Gastrocnemius medialis (tissue), 4 donors: ENCODE results near the gene HERC2.
"Not testable (repeated sequence)": the region's sequence is repeated elsewhere in the genome, so short reads cannot be mapped to it uniquely, and the experiment has no call there.

Source experiments
- CTCF ChIP-seq, 5 experiments: fragments of 450-650 bp in 3 of 5; fragments of 200-600 bp in 2 of 5; sonication (generic) in 2 of 5; IDR thresholded peaks in 4 of 5; conservative IDR thresholded peaks in 1 of 5; 1 replicate in 4 of 5; 2 replicates in 1 of 5; pipeline ENCODE4 v1.5.1; 2016 to 2019; ENCODE audit warnings: antibody characterized with exemption in 5 of 5, mild to moderate bottlenecking in 3 of 5, moderate library complexity in 3 of 5
- POLR2A ChIP-seq, 2 donors: fragments of 450-650 bp; IDR thresholded peaks; one replicate each; pipeline ENCODE4 v1.6.1; 2017; ENCODE audit warnings: antibody characterized with exemption in 2 of 2, mild to moderate bottlenecking in 2 of 2, moderate library complexity in 2 of 2

DNA sequence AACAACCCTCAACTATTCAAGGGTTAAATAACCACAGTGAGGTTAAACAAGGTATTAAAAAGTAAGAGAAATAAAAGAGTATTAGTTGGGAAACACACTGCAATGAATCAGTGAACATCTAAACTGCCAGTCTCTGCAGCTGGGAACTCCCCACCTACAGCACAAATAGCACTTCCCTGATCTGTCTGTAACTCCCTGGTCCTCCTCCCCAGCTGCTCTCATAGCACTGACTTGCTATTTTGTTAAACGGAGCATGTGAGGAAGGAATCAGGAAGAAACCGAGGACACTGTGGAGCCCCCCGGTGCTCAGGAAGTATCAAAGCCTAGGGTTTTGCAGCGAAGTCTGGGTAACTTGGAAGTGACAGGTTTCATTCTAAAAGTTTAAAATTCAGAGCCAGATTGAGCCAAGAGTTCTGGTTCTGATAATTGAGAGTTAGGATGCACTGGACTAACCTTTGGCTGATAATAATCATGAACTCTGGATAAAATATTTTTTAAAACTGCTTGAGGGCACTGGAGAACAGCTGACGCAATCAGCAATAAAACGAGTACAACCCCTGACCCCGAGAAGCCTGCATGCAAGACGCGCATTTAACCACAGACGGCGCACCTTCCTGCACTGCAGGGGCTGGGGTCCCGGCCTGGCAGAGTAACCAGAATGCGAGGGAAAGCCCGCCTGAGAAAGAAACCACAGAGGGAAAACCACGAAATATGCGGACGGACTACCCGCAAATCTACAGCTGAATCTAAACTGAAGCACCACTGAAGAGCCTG is 118.7 kb downstream of the HERC2 start:
- not testable (repeated sequence) for TF ChIP-seq CTCF (IDR thresholded peaks at IDR 0.05 in 4 of 5, conservative IDR thresholded peaks at IDR 0.05 in 1 of 5); POLR2A (IDR thresholded peaks at IDR 0.05)
